ENCODE results near the gene CIAPIN1.

GRCh38 chr16:57381791-57382534, 65.2 kb downstream of the CIAPIN1 start:
- no peak for TF ChIP-seq CTCF (IDR thresholded peaks at IDR 0.05)
- no peak for TF ChIP-seq POLR2AphosphoS5 (IDR thresholded peaks at IDR 0.05)
- no peak for TF ChIP-seq POLR2A (IDR thresholded peaks at IDR 0.05)

Measured in stomach (tissue), 4 donors.